UCSD-AML1 (cell line): ENCODE results near the gene SNRPA1.
"Not testable (repeated sequence)": the region's sequence is repeated elsewhere in the genome, so short reads cannot be mapped to it uniquely, and the experiment has no call there.

Experiments used
- DNase-seq: peaks from one replicate; lab custom pipeline; 2025; ENCODE audit not compliant: unreplicated experiment; lab: John Stamatoyannopoulos, UW

SNRPA1 gene

DNA sequence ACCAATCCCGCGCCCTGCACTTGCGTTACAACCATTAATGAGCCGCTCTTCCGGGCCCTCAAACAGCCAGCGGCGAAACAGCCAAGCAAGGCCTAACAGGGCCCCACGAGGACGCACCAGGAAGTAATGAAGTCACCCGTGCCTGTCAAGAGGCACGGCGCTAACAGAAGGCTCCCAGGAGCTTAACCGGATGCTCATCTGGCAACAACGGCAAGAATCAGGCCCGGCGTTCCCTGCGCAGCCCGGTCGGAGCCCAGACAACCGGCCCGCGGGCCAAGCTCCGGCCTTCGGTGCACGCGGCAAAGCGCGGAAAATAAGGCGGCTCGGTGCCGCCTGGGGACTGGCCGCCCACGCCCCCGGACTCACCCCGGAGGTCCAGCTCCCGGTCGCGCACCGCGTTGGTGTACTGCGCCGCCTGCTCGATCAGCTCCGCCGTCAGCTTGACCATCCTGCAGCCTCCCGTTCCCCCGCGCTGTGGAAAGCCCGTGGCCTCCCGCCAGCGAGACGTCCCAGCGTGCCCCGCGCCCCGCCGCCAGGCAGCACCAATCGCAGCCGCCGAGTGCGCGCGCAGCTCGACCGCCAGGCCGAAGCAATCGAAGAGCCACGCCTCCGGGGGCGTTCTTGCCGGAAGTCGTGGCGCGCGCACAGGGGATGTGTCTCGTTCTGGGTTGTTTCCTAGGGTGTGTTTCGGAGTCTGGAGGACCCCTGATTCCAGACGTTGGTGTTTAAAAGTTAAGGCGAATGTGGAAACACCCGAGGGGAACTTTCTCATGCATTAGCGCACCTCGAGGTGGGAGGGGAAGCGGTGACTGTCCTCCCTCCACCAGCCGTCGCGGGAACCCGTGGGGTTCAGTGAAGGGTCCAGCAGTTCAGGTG is at the start of gene SNRPA1:
Gene SNRPA1, minus strand, starts transcription at position 518 of the 876 bp plus-strand sequence. Its CDS starts 70 bp downstream, at position 448.
- DNase-seq, result peak; percentile 96

DNA sequence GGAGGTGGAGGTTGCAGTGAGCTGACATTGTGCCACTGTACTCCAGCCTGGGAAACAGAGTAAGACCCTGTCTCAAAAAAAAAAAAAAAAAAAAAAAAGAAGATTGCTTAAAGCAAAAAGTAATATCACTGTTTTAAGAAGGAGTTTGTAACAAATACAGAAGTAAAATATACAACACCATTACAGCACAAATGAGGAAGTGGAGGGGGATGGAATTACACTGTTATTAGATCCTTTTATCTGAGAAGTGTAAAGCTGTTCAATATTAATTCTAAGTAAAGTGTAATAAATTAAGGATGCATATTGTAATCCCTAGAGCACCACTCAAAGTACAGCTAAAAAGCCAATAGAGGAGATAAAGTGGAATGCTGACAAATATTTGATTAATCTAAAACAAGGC is 47.0 kb upstream of the SNRPA1 start:
- DNase-seq, result no peak

DNA sequence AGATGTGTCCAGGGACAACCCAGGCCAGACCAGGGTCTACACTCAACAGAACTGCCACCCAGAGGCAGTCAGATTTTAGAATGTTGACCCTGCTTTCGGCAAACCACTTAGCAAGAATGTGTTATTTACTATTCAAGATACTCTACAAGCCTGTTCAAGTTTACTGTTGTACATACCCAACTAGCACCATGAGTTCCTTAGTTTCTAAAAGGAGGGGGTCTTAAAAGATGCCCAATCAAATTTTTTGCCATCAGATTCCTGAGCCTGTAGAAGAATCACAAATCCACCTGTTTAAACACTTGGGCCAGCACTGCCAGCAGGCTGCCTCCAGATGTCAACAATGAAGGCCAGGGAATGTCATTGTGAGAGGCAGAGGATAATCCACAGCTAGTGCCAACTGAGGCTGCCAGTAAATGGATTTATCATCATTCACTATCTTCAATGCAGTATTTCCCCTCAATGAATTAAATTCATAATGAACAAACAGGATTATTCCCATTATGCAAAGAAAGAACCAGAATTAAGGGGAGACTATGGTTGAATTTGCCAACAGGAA is 43.5 kb upstream of the SNRPA1 start:
- no peak for DNase-seq

DNA sequence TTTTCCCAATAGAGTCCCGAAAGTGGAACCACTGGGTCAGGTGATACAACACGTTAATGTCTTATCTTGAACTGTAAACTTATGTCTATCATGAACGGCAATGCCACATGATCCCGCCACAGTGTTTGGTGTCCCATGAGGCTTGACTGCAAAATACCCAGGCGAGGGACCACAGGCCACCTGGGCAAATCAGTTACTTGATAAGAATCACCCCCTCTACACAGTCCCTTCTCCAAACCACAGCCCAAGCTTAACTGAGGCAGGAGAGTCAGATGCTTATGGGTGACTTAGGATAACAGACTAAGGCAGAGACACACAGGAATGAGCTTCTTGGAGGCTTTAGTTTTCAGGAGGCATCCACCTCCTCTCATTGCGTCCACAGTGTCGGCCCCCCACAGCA is 42.9 kb upstream of the SNRPA1 start:
- no peak for DNase-seq

DNA sequence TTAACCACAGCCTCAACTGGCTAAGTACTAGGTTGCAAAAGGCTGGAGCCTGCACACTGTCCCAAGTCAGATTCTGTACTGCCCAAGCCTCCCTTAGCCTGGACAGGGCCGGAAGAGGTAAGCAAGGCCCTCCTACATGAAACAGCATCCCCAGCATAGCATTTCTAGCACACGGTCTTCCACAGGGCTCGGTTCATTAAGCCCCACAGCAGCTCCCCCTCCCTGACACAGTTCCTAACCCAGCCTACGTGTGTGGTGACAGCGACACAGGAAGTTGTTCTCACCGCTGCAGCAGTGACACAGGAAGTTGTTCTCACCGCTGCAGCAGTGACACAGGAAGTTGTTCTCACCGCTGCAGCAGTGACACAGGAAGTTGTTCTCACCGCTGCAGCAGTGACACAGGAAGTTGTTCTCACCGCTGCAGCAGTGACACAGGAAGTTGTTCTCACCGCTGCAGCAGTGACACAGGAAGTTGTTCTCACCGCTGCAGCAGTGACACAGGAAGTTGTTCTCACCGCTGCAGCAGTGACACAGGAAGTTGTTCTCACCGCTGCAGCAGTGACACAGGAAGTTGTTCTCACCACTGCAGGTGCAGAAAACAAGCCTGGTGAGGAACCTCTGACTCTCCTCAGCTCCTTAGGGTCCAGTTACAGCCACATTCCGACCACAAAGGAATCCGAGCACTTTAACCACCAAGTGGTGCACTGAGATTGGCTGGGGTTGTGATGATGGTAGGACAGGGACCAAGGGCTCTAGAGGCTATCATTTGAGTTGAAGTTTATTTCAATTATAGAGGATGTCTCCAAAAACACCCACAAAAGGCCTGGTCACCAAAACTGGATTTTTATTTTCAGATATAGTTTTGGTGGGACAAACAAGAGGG is 39.1 kb upstream of the SNRPA1 start:
- DNase-seq, result not testable (repeated sequence)

DNA sequence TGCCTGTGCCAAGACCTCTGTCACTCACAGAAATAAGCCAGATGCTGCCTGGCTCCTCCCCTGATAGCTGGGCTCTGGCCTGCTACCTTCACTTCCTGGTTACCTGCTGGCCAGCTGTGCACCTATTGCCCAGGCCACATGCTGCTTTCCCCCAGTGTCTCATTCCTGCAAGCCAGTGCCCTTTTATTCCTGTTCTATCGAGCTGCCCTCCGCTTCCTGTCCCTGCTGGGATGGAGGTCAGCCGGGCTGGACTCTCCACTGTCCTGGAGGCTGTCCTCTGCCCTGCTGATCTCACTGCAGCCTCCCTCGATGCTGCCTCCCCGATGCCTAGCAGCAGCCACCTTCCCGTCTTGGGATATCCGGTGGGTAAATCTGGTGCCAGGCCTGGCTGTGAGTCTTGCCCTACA is 37.0 kb upstream of the SNRPA1 start:
- no peak for DNase-seq

DNA sequence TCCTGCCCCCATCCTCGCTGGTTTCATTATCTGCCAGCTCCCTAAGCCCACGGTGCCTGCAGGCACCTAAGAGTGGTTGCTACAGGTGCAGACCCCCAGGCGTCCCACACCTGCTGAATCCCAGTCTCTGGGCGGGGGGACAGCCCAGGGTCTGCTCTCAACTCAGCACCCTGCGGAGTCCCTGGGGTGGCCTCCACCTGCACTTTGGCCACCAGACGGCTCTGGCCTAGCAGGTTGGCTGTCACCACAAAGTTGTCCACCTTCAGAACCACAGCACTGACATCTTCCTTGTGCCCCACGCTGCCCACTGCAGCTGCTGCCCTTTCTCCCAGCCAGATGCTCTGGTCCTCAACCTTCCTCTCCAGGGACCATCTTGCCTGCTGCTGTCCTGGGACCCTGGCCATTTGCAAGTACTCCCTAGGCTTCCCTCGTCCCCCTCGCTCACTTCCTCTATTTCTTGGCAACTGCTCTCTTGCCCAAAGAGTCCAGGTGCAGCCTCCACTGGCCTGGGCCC is 34.9 kb upstream of the SNRPA1 start:
- no peak for DNase-seq

DNA sequence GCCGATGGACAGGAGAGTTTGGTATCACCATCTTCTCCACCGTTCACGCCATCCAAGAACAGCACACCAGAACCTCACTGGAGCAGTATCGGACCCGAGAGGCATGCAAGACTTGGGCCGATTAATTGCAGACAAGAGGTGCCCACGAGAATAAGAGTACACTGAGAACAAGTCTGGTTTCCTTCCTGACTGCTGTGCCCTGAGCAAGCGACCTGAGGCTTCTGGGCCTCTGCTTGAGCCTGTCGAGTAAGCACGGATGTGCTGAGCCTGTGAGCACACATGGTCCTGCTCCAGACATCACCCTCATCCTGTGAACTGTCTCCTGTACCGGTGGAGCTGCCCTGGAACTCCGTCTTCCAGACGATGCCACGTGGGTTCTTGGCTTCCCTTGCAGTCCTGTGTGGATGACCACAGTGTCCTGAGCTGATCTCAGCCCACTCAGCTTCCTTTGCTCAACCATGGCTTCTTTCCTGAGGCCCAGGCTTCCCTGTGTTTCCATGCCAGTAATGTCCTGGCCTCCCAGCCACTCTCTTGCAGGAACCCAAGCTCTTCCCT is 34.3 kb upstream of the SNRPA1 start:
- DNase-seq, result no peak

DNA sequence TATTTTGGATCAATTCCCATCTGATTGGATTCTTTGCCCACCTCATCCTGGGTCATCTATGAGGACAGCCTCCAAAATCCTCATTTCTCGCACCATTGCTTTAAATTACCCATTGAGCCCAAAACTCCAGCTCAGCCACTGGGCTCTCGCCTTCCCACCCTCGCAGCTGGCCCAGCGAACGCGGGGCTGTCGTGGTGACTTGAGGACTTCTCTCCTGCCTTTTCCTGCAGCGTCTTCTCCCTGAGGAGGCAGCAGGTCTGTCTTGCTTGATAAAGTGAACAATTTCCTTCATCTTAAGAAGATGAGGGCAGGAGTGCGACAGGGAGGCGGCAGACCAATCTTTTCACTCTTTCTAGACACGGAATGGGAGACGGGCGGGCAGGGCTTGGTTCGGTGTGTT is 33.0 kb upstream of the SNRPA1 start:
- DNase-seq, result no peak

DNA sequence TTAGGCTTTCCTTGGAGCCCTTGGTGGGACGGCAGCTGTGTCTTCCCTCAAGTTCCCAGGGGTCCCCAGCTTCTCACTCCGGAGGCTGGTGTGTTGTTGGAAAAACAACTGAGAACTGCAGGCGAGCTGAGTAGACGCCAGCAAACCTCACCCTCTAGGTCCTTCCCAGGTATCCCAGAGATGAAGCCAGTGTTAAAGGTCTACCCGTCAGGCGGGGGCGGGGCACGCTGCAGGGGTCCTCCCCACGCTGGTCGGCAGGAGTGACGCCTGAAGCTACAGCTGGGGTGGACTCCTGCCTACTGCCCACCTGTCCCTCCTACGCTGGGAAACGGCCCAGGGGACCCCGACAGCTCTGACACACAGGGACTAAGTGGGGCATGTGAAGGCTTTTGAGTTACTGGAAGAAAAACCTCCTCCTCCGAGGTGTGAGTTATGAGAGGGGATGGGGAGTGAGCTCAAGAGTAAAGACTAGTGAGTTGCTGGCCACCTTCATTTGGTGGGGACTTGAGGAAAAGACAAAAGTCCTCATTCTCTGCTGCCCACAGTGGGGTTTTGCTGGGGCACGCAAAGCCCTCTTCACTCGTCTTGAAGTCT is 32.2 kb upstream of the SNRPA1 start:
- no peak for DNase-seq

DNA sequence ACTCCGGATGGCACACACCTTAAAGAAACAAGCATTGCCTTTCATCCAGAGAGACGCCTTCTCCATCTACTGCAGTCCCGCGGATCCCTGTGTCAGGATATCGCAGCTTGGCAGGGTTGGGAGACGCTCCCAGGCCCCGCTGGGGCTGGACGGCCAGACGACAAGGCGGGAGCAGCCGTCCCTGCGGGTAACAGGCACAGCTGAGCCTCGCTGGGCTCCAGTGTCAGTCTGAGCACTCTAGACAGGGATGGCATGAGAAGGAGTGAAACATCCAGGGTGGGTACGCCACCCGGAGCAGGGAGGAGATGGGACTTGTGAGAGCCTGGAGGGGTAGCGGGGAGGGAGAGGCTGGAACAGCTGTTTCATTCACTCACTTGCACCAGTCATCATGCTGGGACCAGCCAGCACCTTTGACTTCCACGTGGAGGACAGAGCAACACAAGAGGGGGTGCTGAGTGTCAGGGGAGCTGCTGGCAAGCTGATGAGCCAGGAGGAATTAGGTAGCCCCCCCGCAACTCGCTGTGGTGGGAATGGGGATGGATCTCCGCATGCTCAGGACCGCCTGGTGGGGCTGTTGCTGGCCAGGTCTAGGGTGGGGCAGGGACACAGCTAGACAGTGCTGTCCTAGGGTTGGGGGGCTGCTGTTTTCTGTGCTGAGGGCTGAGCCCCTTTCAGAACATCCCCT is 31.6 kb upstream of the SNRPA1 start:
- DNase-seq, result no peak

DNA sequence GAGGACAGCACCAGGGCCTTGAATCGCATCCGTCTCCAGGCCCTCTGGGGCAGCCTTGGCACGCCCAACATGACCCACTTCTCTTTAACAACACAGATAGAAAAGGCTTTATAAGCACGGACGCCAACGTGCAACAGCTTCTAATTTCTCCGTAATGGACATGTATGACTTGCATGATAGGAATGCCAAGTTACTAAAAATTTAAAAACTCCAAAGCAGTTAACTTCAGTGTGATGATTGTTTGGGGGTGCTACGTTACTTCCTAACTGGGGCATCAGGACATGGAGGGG is 30.9 kb upstream of the SNRPA1 start:
- DNase-seq, result no peak

DNA sequence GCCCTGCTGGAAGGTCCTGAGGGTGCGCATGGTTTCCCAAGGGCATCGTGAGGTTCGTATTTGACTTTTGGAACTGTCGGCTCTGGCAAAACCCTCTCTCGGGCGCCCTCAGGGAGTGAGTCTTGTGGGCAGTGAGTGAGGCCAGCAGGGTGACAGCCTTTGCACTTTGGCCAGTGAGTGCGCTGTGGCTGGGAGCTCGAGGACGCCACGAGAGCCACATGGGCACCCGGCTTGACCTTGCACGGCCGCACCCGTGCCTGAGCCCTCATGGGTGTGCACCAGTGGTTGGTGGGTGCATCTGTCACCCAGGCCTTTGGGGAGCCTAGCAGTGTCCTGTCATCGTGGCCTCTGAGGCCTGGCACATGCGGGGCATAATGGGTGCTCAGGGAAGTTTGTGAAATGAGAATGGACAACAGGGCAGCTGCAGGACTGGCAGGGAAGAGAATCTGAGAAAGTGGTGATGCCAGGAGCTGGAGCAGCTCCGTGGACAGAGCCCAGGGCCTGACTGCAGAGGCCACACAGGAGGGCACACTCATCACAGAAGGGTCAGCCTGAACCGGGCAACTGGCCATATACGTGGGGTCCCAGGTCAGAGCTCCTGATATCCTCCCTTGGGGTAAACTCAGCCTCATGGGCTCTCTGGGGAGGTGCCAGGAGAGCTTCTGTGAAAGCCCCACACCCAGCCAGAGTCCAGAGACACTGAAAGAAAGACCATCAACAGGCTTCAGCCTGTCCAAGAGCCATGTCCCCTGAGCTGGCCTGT is 30.4 kb upstream of the SNRPA1 start:
- DNase-seq, result no peak

DNA sequence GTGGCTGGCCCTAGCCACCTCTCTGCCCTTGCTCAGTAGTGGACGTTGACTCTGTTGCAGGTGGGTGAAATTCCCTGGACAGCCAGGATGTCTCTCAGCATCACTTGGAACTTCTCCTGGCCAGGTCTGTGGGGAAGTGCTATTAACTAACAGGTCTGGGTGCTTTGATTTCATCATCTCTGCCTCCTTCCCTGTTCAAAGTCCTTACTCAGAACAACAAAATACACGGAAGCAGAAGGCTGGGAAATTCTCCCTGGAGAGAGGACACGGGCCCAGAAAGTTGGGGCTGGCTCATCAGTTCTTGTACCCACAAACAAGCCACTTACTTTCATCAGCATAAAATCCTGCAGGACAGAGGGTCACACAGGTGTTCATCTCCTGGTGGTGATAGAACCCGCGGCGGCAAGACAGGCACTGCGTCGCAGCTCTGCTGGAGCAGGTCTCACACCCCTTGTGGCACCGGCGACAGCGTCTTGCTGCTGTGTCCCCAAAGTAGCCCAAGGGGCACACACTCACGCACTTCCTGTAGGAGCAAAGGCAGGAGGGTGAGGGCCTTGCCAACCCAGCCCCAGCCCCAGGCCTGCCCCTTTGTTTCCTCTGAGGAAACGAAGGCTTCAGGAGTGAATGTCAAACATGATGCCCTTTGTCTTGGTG is 29.6 kb upstream of the SNRPA1 start:
- DNase-seq, result no peak

DNA sequence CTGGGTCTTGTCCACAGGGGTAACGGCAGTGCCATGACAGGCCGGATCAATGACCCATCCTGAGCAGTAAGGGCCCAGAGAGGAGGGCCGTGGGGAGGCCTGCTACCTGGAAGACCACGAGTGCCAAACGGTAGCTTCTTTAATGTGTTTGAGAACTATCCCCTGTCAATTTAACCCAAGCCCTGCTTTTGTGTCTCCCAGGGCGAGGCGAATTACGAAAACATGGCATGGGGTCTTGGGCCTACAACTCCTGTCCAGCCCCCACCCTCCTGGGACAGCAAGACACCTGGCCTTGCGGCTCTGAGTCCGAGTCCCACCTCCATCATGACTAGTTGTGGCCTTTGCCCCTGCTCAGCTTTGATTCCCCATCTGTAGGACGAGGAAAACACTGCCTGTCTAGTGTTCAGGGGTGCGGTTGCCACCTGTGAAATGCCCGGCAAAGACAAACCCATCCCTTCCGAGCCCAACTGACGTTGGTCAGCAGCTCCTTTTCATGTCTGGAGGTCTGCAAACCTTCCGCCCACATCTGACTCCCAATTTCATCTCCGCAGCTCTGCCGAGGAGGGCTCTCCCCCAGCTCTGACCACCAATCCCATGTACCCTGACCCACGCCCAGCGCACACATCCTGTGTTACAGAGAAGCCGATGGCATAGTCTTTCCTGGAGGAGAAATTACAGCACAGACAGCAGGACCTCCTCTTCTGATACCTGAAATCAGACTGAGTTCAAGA is 28.9 kb upstream of the SNRPA1 start:
- no peak for DNase-seq

DNA sequence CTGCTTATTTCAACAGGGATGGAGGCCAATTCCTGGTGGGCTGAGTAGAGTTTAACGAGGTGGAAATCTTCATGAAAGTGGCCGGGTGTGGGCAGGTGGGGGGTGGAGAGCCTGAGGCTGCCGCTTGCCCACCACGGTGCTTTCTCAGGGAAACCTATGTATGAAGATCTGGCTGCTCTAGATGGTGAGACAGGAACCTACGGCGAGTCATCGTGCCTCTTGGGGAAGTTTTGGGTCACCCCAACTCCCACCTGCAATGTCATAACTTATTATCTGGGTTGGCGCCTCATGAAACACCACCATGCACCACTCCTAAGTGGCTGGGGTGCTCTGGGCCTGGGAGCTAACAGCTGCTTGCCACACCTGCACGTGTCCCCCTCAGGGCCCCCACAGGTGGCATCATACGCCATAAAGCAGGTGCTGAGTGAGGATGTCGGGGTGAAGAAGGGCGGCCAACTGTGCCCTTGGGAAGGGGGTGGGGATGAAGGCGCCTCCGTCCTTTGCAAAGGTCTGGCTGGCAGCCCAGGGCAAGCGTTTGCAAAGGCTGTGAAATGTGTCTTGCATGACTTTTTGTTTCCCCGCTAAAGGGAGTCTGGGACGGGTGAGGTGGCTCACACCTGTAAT is 27.9 kb upstream of the SNRPA1 start:
- DNase-seq, result no peak

DNA sequence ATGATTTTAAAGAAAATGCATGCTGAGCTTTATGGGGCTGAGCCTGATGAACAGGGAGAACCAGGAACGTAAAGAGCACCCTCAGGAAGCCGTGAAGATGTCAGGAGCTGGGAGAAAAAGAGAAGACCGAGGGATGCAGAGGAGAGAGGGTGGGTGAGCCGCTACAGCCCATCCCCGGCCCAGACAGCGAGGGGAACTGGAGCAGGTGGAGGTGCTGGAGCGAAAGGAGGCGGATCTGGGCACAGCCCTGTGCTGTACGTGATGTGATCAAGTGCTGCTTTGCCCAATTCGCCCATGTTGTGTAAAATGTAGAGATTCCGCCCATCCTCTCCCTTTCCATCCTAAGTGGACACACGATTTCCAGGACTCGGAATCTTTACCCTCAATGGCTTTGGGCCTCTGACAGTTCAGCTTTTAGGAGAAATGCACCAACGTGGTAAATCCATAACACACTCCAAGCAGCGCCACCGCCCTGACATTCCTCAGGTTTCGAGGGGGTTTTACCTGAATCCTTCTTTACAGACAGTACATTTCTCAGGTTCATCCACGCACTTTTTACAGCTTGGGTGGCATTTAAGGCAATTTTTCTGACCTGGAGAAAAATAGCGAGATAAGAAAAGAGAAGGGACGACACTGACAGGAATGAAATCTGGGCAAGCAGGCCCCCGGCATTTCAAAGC is 27.1 kb upstream of the SNRPA1 start:
- DNase-seq, result no peak
